NCI-H2196 treated with DMSO at 0.1 percent for 48 hours (cell line): ENCODE data around the gene PLAU.
"Not testable (repeated sequence)": the region's sequence is repeated elsewhere in the genome, so short reads cannot be mapped to it uniquely, and the experiment has no call there.

Experiments
- DNase-seq: peaks from one replicate; lab custom pipeline; 2025; ENCODE audit not compliant: unreplicated experiment; lab: John Stamatoyannopoulos, UW

The PLAU gene

DNA sequence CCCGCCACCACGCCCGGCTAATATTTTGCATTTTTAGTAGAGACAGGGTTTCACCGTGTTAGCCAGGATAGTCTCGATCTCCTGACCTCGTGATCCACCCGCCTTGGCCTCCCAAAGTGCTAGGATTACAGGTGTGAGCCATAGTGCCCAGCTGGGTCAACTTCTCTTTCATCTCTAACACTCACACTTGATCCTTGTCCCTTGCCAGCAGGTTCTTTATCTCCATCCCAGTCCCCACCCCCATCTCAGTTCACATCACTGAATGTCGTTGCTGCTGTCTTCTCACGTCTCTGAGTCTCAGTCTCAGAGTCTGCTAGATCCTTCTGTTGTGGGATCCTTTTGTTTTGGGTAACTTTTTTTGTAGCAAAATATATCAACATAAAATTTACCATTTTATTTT, 15.6 kb upstream of the PLAU start:
- not testable (repeated sequence) for DNase-seq

DNA sequence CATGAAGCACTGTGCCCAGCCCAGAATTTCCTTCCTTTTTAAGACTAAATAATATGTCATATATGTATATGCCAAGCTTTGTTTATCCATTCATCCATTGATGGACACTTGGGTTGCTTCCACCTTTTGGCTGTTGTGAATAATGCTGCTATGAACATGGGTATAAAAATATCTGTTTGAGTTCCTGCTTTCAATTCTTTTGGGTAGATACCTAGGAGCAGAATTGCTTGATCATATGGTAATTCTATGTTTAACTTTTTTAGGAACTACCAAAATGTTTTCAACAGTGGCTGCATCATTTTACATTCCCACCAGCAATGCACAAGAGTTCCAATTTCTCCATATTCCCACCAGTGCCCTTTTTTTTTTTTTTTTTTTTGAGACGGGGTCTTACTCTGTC, 13.2 kb upstream of the PLAU start:
- no peak for DNase-seq

DNA sequence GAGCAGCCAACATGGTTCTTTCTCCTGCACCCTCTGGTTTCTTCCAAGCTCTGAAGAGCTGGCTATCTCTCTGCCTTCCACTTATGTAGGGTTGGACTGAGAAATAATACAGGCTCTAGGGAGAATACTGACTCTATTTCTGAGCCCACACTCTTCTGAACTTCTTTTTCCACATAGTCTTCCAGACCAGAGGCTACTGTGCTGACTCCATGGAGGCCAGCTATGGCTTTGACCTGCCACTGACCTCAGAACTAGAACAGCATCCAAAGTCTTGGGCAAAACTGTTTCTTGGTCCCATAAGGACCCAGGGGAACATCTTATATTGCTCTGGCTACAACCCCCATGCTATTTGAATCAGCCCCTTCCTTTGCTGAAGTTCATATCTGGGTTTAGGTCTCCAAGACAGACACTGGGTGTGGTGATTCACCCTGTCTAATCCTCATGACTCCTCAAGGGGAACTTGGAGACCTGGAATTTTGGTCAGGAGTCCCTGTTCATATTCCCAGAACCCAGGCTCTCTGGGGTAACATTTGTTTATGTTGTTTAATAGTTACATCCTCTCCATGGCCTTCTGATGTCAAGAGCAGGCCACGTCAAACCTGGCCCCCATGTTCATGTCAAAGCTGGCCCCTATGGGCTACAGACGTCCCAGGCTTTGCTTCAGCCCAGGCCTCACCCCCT, 12.1 kb upstream of the PLAU start:
- DNase-seq = no peak

DNA sequence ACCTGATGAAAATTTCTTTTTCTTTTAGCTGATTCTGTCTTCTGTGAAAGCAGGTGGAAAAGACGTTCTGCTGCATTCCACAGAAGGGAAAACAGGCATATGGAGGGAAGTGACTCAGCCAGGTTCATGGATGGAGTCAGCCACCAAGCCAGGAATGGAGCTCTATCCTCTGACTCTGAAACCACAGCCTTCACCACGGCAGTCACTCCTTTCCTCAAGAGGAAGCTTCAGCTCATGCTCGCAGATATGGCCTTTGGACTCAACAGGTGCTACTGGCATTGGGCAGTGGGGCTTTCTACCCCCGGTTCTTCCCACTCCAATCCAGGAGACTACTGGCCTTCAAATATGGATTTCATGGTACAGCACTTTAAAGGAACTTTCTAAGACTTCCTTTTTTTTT, 11.5 kb upstream of the PLAU start:
- no peak for DNase-seq

DNA sequence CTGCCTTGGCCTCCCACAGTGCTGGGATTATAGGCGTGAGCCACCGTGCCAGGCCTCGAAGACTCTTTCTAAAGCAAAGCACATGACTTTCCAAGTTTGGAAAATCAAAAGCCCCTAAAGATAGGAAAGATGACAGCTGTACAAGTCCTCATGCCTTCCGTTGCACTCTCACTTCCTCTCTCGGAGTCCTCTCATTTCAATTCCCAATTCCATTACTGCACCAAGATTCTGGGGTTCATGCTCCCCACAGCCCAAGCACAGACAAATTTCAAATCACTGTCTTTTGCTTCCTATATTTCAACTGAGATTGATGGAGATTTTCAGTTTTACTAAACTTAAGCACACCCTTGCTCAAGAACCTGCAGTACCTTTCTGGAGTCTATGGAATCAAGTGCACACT, 10.9 kb upstream of the PLAU start:
- no peak for DNase-seq

DNA sequence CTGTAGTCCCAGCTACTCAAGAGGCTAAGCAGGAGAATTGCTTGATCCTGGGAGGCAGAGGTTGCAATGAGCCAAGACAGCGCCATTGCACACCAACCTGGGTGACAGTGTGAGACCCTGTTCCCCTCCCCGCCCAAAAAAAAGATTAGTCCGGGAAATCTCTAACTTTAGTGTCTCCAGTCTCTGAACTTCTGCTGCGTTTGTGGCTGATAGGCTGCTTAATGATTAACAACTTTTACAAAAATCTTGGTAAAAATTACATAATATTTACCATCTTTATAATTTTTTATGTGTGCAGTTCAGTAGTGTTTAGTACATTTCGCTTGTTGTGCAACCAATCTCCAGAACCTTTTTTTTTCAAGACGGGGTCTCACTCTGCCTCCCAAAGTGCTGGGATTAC, 9.7 kb upstream of the PLAU start:
- DNase-seq = no peak

DNA sequence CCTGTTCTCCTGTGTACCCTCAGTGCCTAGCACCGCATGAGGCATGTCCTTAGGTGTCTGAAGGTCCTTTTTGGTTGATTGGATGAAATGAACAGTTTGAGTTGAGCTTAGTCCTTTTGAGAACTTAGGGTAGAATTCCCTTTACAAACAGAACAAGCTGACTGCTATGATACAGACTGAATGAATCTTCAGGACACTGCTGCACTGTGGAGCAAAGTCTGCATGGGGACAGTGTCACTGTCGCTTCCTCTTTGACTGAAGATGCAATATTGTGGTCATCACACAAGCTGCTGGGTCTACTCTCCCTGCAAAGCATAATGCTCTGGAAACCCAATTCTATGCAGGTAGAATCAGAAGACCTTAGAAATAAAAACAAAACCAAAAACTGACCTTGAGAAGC, 8.6 kb upstream of the PLAU start:
- no peak for DNase-seq

DNA sequence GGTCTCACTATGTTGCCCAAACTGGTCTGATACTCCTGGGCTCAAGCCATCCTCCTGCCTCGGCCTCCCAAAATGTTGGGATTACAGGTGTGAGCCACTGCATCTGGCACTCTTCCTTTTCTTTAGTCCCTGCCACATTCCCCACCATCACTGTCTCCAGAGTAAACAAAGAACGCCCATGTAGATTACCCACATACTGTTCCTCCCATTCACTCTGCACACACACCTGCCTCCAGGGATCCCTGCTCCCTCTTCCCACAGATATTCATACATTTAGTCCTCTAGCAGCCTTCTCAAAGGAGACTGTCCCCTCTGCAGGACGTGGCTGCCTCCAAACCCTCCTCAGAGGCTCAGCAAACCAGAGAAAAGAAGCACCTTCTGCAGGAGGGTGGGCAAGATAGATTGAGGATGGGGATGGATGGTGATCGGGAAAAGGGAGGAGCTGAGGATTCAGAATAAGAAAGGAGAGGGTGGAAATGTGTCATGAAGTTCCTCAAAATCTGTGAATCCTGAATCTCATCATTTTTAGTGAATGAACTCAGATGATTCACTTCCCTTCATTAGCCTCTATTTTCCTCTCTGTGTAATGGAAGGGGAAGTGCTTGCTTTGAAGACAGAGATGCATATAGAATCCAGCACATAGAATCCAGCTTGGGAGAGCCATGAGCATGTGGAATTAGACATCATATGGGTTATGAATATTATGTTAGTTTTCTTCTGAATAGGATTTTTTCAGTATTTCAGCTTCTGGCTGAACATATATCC, 5.5 kb upstream of the PLAU start:
- DNase-seq = no peak

DNA sequence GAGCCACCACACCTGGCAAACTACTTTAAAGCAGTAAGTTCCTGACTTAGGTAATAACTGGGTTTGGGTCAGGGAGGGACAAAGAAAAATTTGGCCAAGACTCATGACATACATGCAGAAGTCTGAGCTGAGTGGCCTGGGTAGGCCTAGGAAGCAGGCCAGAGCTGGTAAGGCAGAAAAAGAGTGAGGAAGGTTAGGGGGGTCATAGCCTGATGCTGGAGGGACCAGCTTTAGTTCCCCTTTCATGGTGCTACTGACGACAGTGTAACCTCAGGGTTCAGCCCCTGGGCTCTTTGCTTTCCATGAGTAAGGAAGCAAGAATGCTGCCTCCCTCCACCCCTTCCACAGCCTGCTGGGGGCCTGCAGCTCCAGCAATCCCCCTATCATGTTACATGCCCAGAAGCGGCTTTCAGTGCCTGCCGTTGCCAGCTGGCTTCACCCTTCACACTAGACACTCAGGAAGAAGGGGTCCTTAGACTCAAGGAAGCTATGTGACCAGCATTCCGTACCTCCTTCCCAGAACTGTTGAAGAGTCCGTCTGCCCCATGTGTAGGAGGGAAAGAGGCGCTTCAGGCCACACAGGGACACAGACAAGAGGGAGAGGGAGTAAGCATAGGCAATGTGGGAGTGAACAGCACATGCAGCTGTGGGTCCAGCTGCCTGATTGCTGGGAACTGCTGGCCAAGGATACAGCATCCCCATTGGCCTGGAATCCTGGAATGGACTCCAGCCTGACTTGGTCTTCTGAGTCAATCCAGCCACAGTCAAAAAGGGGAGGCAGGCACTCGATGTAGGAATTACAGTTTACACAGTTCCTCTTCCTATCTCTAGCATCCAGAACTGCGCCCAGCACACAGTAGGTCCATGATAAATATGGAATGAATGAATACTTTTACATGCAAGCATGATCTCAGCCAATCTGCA, 4.1 kb upstream of the PLAU start:
- peak; percentile 62 for DNase-seq

DNA sequence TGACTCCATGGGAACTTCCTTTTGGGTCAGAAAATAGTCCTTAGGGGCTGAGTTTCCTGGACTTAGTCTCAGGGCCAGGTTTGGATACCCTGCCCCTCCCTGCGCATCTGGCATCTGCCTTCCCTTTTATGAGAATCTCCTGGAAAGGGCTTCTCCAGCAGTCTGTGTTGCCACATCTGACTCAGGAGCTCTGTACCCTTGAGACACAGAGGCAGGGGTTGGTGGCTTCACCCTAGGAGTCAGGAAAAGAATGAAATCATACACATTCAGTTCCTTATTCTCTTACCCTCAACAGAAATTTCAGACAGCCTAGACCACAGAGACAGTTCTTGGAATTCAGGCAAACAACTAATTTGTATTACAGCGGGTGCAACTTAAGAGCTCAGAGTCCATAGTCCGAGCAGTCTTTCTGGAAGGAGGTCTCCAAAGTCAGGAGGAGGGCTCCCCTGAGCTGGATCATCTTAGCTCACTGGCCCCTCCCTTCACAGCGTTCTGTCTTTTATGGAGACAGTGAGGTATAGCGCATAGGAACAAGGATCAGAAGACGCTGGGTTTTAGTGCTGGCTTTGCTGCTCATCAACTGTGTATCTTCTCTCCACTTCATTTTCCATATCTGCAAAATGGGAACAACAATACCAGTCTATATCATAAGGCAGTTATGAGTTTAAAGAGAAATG, 3.0 kb upstream of the PLAU start:
- no peak for DNase-seq

DNA sequence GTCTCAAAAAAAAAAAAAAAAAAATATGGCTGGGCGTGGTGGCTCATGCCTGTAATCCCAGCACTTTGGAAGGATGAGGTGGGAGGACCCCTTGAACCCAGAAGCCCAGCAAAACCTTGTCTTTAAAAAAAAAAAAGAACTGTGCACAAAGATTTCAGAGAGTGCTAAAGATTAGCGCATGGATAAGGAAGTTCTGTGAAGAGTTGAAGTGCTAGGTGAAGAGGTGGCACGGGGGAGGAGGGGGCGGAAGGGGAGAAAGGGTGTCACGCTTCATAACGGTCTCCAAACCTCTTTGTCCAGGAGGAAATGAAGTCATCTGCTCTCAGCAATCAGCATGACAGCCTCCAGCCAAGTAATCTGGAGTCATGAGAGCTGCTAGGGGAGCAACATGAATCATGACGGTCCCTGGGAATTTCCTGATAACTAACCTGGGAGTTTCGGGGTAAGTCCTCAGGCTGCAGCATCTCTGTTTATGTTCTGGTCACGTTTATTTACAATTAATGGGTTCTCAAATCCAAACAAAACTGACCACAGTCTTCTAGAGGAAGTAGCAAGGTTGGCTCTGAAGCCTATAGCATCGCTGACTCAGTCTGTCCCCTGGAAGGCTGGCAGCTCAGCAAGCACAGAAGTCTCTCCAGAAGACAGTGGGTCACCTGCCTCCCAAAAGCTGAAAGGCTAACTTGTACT, 1.9 kb upstream of the PLAU start:
- peak; percentile 45 for DNase-seq

DNA sequence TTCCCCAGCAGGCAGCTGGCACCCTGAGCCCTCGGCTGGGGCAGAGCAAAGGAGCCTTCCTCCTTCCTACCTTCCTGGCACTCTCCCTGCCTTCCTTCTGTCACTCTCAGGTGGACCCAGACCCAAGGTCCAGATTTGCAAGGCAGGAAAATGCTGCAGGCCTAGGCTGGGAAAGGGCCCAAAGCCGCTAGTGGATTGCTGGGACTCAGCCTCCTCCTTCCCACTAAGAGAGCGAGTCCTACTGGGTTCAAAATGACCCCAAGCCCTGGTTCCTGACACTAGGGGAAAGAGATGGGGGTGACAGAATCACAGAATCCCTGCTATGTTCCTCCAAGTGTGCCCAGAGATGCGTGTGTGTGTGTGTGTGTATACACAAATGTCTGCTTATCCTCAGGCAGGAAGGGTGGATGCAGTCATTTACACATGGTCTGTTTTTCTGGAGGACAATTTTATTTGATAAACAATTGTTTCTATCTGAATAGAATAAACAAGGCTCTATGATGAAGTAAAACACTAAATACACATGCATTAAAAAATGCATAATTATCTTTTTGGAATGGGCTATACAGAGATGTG, 1.3 kb upstream of the PLAU start:
- no peak for DNase-seq

DNA sequence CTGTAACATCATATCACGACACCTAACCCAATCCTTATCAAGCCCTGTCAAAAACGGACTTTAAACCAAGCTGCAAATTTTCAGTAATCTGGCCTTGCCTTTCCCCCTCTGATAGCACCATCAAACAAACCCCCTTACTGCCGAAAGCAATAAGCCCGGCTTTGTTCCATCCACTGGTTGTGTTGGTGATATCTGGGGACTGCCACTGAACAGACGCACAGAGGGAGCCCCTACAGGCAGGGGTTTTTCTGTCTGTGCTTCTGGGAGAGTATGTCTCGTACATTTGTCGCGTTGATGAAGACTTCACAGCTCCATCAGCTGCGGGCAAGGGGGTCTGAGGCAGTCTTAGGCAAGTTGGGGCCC, 550 bp upstream of the PLAU start:
- no peak for DNase-seq

DNA sequence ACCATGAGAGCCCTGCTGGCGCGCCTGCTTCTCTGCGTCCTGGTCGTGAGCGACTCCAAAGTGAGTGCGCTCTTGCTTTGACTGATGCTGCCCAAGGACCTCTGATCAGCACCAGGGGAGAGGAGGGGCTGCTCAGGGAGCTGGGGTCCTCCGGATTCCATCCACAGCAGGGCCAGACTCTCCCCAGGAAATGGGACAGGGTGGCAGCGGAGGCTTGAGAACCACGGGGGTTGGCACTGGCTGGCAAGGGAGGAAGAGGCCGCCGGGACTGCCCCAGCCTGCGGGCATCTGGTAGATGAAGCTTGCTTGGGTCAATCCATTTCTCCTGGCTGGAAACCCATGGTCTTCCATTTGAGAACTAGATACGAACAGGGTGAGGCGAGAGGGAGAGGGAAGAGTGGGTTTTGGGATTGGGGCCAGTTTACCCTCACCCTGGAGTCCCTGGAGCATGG, 647 bp downstream of the PLAU start:
- DNase-seq = no peak

DNA sequence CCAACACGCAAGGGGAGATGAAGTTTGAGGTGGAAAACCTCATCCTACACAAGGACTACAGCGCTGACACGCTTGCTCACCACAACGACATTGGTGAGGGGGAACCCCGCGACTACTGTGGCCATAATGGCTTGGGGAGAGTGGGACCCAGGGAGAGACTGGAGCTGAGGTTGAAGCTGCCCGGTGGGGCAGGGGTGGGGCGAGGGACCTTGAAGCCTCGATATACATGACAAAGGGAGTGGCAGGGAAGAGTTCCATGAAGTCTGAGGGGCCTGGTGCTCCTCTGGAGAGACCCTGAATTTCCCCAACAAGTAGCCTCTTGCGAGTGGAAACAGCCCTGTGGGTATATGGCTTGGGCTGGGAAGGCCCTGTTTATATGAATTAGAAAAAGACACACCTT, 3.1 kb downstream of the PLAU start:
- no peak for DNase-seq

DNA sequence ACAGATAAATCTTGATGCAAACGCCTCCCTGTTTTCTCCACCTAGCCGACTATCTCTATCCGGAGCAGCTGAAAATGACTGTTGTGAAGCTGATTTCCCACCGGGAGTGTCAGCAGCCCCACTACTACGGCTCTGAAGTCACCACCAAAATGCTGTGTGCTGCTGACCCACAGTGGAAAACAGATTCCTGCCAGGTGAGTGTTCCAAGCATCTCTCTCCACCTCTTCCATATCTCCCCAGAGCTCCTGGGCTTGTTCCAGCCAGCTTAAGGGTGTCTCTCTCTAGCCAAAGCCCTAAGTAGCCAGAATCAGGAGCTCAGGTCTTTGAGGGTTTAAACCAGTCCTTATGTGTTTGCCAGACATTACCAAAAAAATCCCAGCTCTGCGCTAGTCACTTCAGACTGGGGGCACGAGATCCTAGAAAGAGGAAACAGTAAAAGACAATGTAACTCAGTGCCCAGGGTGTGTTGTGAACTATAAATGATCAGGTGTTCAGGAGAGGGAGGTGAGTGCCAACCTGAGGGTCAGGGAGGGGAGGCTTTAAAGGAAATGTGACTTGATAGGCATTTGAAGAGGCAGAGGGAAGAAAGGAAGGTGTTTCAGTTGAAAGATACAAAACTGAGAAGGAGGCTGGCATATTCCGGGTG, 4.4 kb downstream of the PLAU start:
- no peak for DNase-seq

DNA sequence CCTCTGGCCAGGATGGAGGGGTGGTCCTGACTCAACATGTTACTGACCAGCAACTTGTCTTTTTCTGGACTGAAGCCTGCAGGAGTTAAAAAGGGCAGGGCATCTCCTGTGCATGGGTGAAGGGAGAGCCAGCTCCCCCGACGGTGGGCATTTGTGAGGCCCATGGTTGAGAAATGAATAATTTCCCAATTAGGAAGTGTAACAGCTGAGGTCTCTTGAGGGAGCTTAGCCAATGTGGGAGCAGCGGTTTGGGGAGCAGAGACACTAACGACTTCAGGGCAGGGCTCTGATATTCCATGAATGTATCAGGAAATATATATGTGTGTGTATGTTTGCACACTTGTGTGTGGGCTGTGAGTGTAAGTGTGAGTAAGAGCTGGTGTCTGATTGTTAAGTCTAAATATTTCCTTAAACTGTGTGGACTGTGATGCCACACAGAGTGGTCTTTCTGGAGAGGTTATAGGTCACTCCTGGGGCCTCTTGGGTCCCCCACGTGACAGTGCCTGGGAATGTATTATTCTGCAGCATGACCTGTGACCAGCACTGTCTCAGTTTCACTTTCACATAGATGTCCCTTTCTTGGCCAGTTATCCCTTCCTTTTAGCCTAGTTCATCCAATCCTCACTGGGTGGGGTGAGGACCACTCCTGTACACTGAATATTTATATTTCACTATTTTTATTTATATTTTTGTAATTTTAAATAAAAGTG, 6.0 kb downstream of the PLAU start:
- no peak for DNase-seq

DNA sequence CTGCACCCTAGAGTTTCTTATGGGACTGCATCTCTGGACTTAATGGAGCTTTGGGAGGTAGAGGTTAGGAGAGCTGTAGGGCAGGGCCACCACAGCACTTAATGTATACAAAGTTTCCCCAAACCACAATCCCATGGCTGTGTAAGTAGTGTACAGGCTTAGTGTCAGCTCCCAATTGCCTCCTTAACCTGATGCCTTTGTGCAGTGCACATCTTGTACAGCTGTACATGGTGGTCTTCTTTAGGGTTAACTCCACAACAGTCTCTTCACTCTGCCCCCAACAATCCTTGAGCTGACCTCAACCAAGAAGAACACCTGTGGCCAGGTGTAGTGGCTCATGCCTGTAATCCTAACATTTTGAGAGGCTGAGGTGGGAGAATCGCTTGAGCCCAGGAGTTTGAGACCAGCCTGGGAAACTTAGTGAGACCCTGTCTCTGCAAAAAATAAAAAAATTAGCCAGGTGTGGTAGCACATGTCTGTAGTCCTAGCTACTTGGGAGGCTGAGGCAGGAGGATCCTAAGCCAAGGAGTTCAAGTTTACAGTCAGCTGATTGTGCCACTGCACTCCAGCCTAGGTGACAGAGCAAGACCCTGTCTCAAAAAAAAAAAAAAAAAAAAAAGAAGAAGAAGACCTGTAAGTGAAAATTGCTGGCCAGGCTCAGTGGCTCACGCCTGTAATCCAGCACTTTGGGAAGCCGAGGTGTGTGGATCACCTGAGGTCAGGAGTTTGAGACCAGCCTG, 6.8 kb downstream of the PLAU start:
- DNase-seq = no peak
